ENCODE data around the gene ANKRD13C. TPM values are rescaled to one million over a fixed set of nuclear protein-coding genes. Genes with fewer than 3 reads are reported as not detected.

Gene ANKRD13C
- total and polyA plus RNA-seq, 2 of the 4 experiments (the other 2 are of a cell fraction), result 8.3 to 10.9 TPM

GRCh38 chr1:70317087-70317486 lies 37.4 kb downstream of the ANKRD13C start:
- no peak for DNase-seq
- dilution Hi-C loops (cut with HindIII; ENCODE audit: low sequenced_read_pairs, unreplicated experiment), result no loop called here
- CTCF ChIA-PET, result no interaction called here

More at GRCh38 chr1:70317087-70317486, 37.4 kb downstream of the ANKRD13C start:
- no peak overlapping the region for H2AK5ac ChIP-seq (ENCODE audit: low read depth, low read length)
- no peak overlapping the region for H3K4me2 ChIP-seq (ENCODE audit: low read depth, low read length)
- TF ChIP-seq MAZ (IDR thresholded peaks at IDR 0.05; ENCODE audit: borderline replicate concordance, low read depth, low read length) (no peak), MXI1 (IDR thresholded peaks at IDR 0.05; ENCODE audit: borderline replicate concordance, low read depth, low read length) (no peak), RAD21 (IDR thresholded peaks at IDR 0.05; ENCODE audit: low read length) (no peak), SMC3 (IDR thresholded peaks at IDR 0.05; ENCODE audit: low read depth, low read length) (no peak), RFX5 (IDR thresholded peaks at IDR 0.05; ENCODE audit: low read depth, low read length) (no peak), RCOR1 (IDR thresholded peaks at IDR 0.05; ENCODE audit: insufficient replicate concordance, low read length) (no peak), POLR2A (IDR thresholded peaks at IDR 0.05; ENCODE audit: low read depth, low read length) (no peak), BHLHE40 (IDR thresholded peaks at IDR 0.05; ENCODE audit: low read depth, low read length) (no peak), USF2 (IDR thresholded peaks at IDR 0.05; ENCODE audit: low read depth, low read length) (no peak), FOS (IDR thresholded peaks at IDR 0.05; ENCODE audit: low read depth, low read length) (no peak), CEBPB (IDR thresholded peaks at IDR 0.05; ENCODE audit: low read depth, low read length) (no peak), NFE2L2 (IDR thresholded peaks at IDR 0.05; ENCODE audit: low read depth, low read length) (no peak), MAFK (IDR thresholded peaks at IDR 0.05; ENCODE audit: low read depth, low read length) (no peak), CHD1 (IDR thresholded peaks at IDR 0.05; ENCODE audit: low read depth, low read length) (no peak)
- TF ChIP-seq, protein P1, sequence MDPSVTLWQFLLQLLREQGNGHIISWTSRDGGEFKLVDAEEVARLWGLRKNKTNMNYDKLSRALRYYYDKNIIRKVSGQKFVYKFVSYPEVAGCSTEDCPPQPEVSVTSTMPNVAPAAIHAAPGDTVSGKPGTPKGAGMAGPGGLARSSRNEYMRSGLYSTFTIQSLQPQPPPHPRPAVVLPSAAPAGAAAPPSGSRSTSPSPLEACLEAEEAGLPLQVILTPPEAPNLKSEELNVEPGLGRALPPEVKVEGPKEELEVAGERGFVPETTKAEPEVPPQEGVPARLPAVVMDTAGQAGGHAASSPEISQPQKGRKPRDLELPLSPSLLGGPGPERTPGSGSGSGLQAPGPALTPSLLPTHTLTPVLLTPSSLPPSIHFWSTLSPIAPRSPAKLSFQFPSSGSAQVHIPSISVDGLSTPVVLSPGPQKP (IDR thresholded peaks at IDR 0.05; ENCODE audit: borderline replicate concordance, low read depth, low read length), result no peak
- TF ChIP-seq, protein P2, sequence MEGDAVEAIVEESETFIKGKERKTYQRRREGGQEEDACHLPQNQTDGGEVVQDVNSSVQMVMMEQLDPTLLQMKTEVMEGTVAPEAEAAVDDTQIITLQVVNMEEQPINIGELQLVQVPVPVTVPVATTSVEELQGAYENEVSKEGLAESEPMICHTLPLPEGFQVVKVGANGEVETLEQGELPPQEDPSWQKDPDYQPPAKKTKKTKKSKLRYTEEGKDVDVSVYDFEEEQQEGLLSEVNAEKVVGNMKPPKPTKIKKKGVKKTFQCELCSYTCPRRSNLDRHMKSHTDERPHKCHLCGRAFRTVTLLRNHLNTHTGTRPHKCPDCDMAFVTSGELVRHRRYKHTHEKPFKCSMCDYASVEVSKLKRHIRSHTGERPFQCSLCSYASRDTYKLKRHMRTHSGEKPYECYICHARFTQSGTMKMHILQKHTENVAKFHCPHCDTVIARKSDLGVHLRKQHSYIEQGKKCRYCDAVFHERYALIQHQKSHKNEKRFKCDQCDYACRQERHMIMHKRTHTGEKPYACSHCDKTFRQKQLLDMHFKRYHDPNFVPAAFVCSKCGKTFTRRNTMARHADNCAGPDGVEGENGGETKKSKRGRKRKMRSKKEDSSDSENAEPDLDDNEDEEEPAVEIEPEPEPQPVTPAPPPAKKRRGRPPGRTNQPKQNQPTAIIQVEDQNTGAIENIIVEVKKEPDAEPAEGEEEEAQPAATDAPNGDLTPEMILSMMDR (conservative IDR thresholded peaks at IDR 0.05; ENCODE audit: low read depth, low read length), result no peak
- no peak overlapping the region for H2BK5ac ChIP-seq (ENCODE audit: low read depth, low read length, poor library complexity, severe bottlenecking)
- no peak overlapping the region for H3K4ac ChIP-seq (ENCODE audit: low read depth, low read length)
- POLR2A ChIA-PET (ENCODE audit: unreplicated experiment), result interaction anchor here (0.5 kb wide), 1 partner anchor 24 kb away, joined by 3 read pairs; no protein-coding TSS in a partner anchor
- H3K18ac ChIP-seq (ENCODE audit: low read depth, low read length), result no peak overlapping the region
- intact Hi-C loops (cut with micrococcal nuclease), result loop anchor here (5.0 kb wide), 1 partner anchor 35 kb away; the partner anchor contains the start of gene ANKRD13C
- H3K23ac ChIP-seq (ENCODE audit: low read depth, low read length), result no peak overlapping the region
- BruUV-seq (replicated peaks), result no TSS peak
- peaks cover 6% of the 10 kb centered on the region; the same call in 1 of the 2 replicates for H4K20me1 ChIP-seq (ENCODE audit: insufficient read depth, low read length)
- H2AK9ac ChIP-seq (replicated peaks; ENCODE audit: low read depth, low read length, poor library complexity), result no peak overlapping the region
- H2BK15ac ChIP-seq (ENCODE audit: low read depth, low read length), result no peak overlapping the region
- no peaks in the 10 kb centered on the region for H3K9me3 ChIP-seq (ENCODE audit: control insufficient read depth, insufficient read depth, low read length)
- H4K91ac ChIP-seq (ENCODE audit: insufficient read depth, low read depth, low read length), result no peak overlapping the region
- no peaks in the 10 kb centered on the region for H3K36me3 ChIP-seq (ENCODE audit: control insufficient read depth, insufficient read depth, low read length)
- H2AFZ ChIP-seq (replicated peaks; ENCODE audit: low read length, poor library complexity), result no peak overlapping the region
- no peak overlapping the region for H3K27ac ChIP-seq (ENCODE audit: insufficient read depth, low read length)
- in situ Hi-C loops (cut with MboI; ENCODE audit: low sequenced_read_pairs), result no loop called here
- no peak overlapping the region for H3K14ac ChIP-seq (replicated peaks; ENCODE audit: low read depth, low read length)
- H3K4me3 ChIP-seq (ENCODE audit: insufficient read depth, low read depth, low read length), result no peak overlapping the region
- H2BK20ac ChIP-seq (ENCODE audit: low read depth, low read length), result no peak overlapping the region
- no peak overlapping the region for H2BK120ac ChIP-seq (ENCODE audit: low read depth, low read length)
- H3K9ac ChIP-seq (ENCODE audit: low read depth, low read length), result no peak overlapping the region
- WGBS, 2 experiments (ENCODE audit: extremely low coverage in 2 of 2, insufficient read length in 1 of 2), result no CpG with 5 or more reads among the region's 3 CpGs
- H3K9me1 ChIP-seq (ENCODE audit: insufficient read depth, low read length), result no peaks in the 10 kb centered on the region; the same call in 1 of the 2 replicates
- peaks cover 4% of the 10 kb centered on the region; the same call in 1 of the 2 replicates for H3K4me1 ChIP-seq (ENCODE audit: control insufficient read depth, insufficient read depth, low read length)
- no peaks in the 10 kb centered on the region for H3K27me3 ChIP-seq (ENCODE audit: control insufficient read depth, insufficient read depth, low read length)
- H3K79me1 ChIP-seq (ENCODE audit: low read depth in 1 of 2, low read length in 2 of 2), result peaks cover 20 to 38% of the 10 kb centered on the region in 2 experiments
- H4K8ac ChIP-seq (ENCODE audit: low read depth in 2 of 2, low read length in 2 of 2), result no peak overlapping the region
- no peak for ATAC-seq (ENCODE audit: low read depth)
- H3K56ac ChIP-seq (ENCODE audit: extremely low read depth, insufficient read depth, low read length), result no peak overlapping the region
- H4K5ac ChIP-seq (ENCODE audit: low read depth, low read length), result no peak overlapping the region
